B cell (primary cell): ENCODE measurements around the gene GMCL1.

Experiments used
- EZH2 ChIP-seq: IDR thresholded peaks from 2 replicates; pipeline ENCODE4 v1.6.1; 2012; ENCODE audit warnings: borderline replicate concordance, low read depth, mild to moderate bottlenecking, moderate library complexity, low read length; ENCODE audit not compliant: insufficient read depth, poor library complexity, severe bottlenecking
- TF ChIP-seq, protein P1 (sequence below): fragments of 200-600 bp; IDR thresholded peaks from one replicate; pipeline ENCODE4 v1.8.0; 2022; ENCODE audit warnings: antibody characterized with exemption, mild to moderate bottlenecking

DNA sequence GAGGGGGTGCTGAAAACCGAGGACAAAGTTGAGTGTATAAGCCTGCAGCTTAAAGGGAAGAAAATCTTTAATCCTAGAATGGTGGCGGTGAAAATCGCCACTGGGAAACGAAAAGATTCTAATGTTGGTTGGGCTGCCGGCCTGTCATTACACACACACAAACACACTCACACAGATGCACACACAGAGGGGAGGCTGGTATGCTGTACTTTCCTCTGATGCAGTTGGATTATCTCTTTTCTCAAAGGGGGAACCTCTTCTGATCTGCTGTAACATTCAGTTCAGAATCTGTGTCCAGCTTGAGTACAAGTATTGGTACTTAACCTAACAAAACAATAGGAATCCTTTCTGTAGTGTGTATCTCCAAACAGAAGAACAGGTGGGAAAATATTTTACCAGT is 48.5 kb upstream of the GMCL1 start:
- TF ChIP-seq, protein P1, sequence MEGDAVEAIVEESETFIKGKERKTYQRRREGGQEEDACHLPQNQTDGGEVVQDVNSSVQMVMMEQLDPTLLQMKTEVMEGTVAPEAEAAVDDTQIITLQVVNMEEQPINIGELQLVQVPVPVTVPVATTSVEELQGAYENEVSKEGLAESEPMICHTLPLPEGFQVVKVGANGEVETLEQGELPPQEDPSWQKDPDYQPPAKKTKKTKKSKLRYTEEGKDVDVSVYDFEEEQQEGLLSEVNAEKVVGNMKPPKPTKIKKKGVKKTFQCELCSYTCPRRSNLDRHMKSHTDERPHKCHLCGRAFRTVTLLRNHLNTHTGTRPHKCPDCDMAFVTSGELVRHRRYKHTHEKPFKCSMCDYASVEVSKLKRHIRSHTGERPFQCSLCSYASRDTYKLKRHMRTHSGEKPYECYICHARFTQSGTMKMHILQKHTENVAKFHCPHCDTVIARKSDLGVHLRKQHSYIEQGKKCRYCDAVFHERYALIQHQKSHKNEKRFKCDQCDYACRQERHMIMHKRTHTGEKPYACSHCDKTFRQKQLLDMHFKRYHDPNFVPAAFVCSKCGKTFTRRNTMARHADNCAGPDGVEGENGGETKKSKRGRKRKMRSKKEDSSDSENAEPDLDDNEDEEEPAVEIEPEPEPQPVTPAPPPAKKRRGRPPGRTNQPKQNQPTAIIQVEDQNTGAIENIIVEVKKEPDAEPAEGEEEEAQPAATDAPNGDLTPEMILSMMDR: no peak
- TF ChIP-seq EZH2: no peak
